K562 (cell line): ENCODE measurements around the gene CLEC12A. TPM values are rescaled to one million over a fixed set of nuclear protein-coding genes. Genes with fewer than 3 reads are reported as not detected.

ENCODE experiments used
- ATAC-seq: fragments of 200-7000 bp; cut with Tn5 transposase; 3 replicates; pipeline ENCODE4 v1.9.1; 2020; ENCODE audit warnings: moderate library complexity
- BruUV-seq: library from RNA; stranded (reverse); fragments of 400-500 nt; replicated peaks from 2 replicates; lab custom pipeline; 2021; lab: Mats Ljungman, UMichigan
- CTCF ChIA-PET: fragments of 300-600 bp; formaldehyde crosslinking; extraction: SDS; loops from one replicate; lab custom pipeline; 2021; ENCODE audit warnings: low intra/inter-chr PET ratio; lab: Yijun Ruan, JAX
- POLR2A ChIA-PET: fragments of 300-600, 350-650 bp; sonication (Branson Sonifier 250); formaldehyde crosslinking; extraction: SDS; loops from one replicate; lab custom pipeline; 2021; ENCODE audit warnings: antibody characterized with exemption, inconsistent platforms; lab: Yijun Ruan, JAX
- DNase-seq, 4 experiments: peaks; one replicate each; pipeline versions ENCODE4 v3.0.0 to v3.0.0-alpha.2; 2011 to 2018; ENCODE audit warnings: low spot score in 3 of 4, mixed read lengths in 3 of 4; ENCODE audit errors: extremely low read depth in 1 of 4
- FAIRE-seq: peaks from 2 replicates; lab custom pipeline; 2011; peaks lifted over from hg19 to GRCh38; lab: Jason Lieb, UNC
- H2AFZ ChIP-seq: 2 replicates; pipeline ENCODE4 v1.6.0; 2011; ENCODE audit warnings: low read depth, low read length, control low read depth, inconsistent platforms
- H3K27ac ChIP-seq: fragments of 200-600 bp; 3 replicates; pipeline ENCODE4 v1.8.0; 2011; ENCODE audit warnings: low read depth, mild to moderate bottlenecking, control low read depth, inconsistent platforms, low read length, moderate library complexity, mixed read lengths; ENCODE audit errors: extremely low read depth
- H3K27me3 ChIP-seq, 2 experiments: fragments of 300-600 bp in 1 of 2; 2 replicates in 1 of 2; 3 replicates in 1 of 2; pipeline versions ENCODE4 v1.6.0 to v1.8.0; 2011; ENCODE audit warnings: inconsistent platforms in 2 of 2, low read length in 2 of 2, mild to moderate bottlenecking in 1 of 2, mixed read lengths in 1 of 2, moderate library complexity in 1 of 2; ENCODE audit not compliant: control insufficient read depth in 2 of 2, insufficient read depth in 2 of 2
- H3K36me3 ChIP-seq: fragments of 300-600 bp; 3 replicates; pipeline ENCODE4 v1.8.0; 2011; ENCODE audit warnings: mild to moderate bottlenecking, low read length, inconsistent platforms; ENCODE audit not compliant: control insufficient read depth, insufficient read depth
- H3K4me1 ChIP-seq, 2 experiments: fragments of 200-600 bp in 1 of 2; replicated peaks in 1 of 2; 2 replicates in 1 of 2; 3 replicates in 1 of 2; pipeline versions ENCODE4 v1.5.1 to v1.8.0; 2011; ENCODE audit warnings: inconsistent platforms in 2 of 2, low read length in 2 of 2, mild to moderate bottlenecking in 1 of 2, mixed read lengths in 1 of 2, moderate library complexity in 1 of 2; ENCODE audit not compliant: control insufficient read depth in 2 of 2, insufficient read depth in 2 of 2
- H3K4me2 ChIP-seq: 2 replicates; pipeline ENCODE4 v1.6.1; 2011; ENCODE audit warnings: low read length, control low read depth, inconsistent platforms, mixed read lengths; ENCODE audit not compliant: insufficient read depth
- H3K4me3 ChIP-seq: fragments of 200-600 bp; sonication (generic), shearing (Covaris generic); 2 replicates; pipeline ENCODE4 v1.5.1; 2016; ENCODE audit warnings: control low read depth, inconsistent platforms
- H3K79me2 ChIP-seq: fragments of 200-600 bp; 3 replicates; pipeline ENCODE4 v1.8.0; 2011; ENCODE audit warnings: low read length, inconsistent platforms; ENCODE audit not compliant: control insufficient read depth, insufficient read depth
- H3K9ac ChIP-seq, 2 experiments: 2 replicates each; pipeline versions ENCODE4 v1.6.0 to v1.6.1; 2011; ENCODE audit warnings: low read depth in 2 of 2, low read length in 2 of 2, control low read depth in 1 of 2, inconsistent platforms in 1 of 2, mild to moderate bottlenecking in 1 of 2, mixed read lengths in 1 of 2; ENCODE audit not compliant: insufficient read depth in 1 of 2
- H3K9me1 ChIP-seq: one replicate; pipeline ENCODE4 v1.6.0; 2011; ENCODE audit warnings: inconsistent platforms, mild to moderate bottlenecking, low read length, moderate library complexity; ENCODE audit not compliant: control insufficient read depth, insufficient read depth
- H3K9me3 ChIP-seq: replicated peaks from 2 replicates; pipeline ENCODE4 v1.5.1; 2011; ENCODE audit warnings: low read depth, low read length, inconsistent platforms; ENCODE audit not compliant: control insufficient read depth, insufficient read depth
- H4K20me1 ChIP-seq: replicated peaks from 2 replicates; pipeline ENCODE4 v1.6.1; 2011; ENCODE audit warnings: low read length, inconsistent platforms, mixed read lengths; ENCODE audit not compliant: control insufficient read depth, insufficient read depth
- EP400 ChIP-seq: fragments of 450-650 bp; IDR thresholded peaks from 2 replicates; pipeline ENCODE4 v1.6.1; 2017; ENCODE audit warnings: antibody characterized with exemption, mild to moderate bottlenecking, moderate library complexity
- FOXM1 ChIP-seq, 2 experiments: fragments of 450-650 bp in 1 of 2; sonication (generic) in 1 of 2; formaldehyde crosslinking in 1 of 2; IDR thresholded peaks; 2 replicates each; pipeline versions ENCODE4 v1.6.1 to v1.9.0; 2017 to 2022; ENCODE audit warnings: low read depth in 2 of 2, mild to moderate bottlenecking in 2 of 2, missing genetic modification reagents in 1 of 2, moderate library complexity in 1 of 2
- HDAC8 ChIP-seq: fragments of 450-650 bp; IDR thresholded peaks from 2 replicates; pipeline ENCODE4 v1.6.1; 2016; ENCODE audit warnings: mild to moderate bottlenecking, missing genetic modification characterization, moderate library complexity, missing compliant biosample characterization
- JUND ChIP-seq, 2 experiments: IDR thresholded peaks; 2 replicates in 1 of 2; 3 replicates in 1 of 2; pipeline ENCODE4 v1.6.1; 2011; ENCODE audit warnings: borderline replicate concordance in 2 of 2, low read depth in 2 of 2, low read length in 2 of 2, improper control_type of control experiment in 1 of 2, missing biosample characterization in 1 of 2, missing genetic modification characterization in 1 of 2, missing genetic modification reagents in 1 of 2
- LCOR ChIP-seq: sonication (generic); formaldehyde crosslinking; IDR thresholded peaks from 2 replicates; pipeline ENCODE4 v1.8.0; 2022; ENCODE audit warnings: mild to moderate bottlenecking, missing genetic modification reagents
- PHF20 ChIP-seq: fragments of 450-650 bp; IDR thresholded peaks from 2 replicates; pipeline ENCODE4 v1.6.1; 2018; ENCODE audit not compliant: partially characterized antibody
- PHTF2 ChIP-seq: fragments of 250-450 bp; sonication (Bioruptor Pico); IDR thresholded peaks from 2 replicates; pipeline ENCODE4 v1.5.0; 2021; ENCODE audit warnings: mild to moderate bottlenecking
- PURB ChIP-seq: sonication (generic); formaldehyde crosslinking; IDR thresholded peaks from 2 replicates; pipeline ENCODE4 v1.9.0; 2021; ENCODE audit warnings: low read depth, mild to moderate bottlenecking, missing genetic modification reagents
- TRIM24 ChIP-seq, 2 experiments: fragments of 450-650 bp; IDR thresholded peaks; 2 replicates each; pipeline ENCODE4 v1.6.1; 2016
- ZNF12 ChIP-seq: sonication (generic); formaldehyde crosslinking; IDR thresholded peaks from 2 replicates; pipeline ENCODE4 v1.4.0; 2020; ENCODE audit warnings: mild to moderate bottlenecking, missing genetic modification reagents
- WGBS: fragments of 100-300 bp; shearing (Covaris generic); methylation state at CpG from one replicate; pipeline ENCODE4 v1.1.6; 2016; ENCODE audit warnings: low coverage, mixed read lengths; ENCODE audit not compliant: insufficient coverage; ENCODE audit errors: missing lambda C conversion rate; 5-methylcytosine and 5-hydroxymethylcytosine counted together
- in situ Hi-C: fragments of 300-500 bp; cut with MboI; formaldehyde crosslinking; loops from 4 replicates; pipeline ENCODE4 v1.15.0; 2018; ENCODE audit warnings: inconsistent platforms, mixed read lengths
- intact Hi-C: fragments of 100-400 bp; cut with micrococcal nuclease; formaldehyde crosslinking; loops from 2 replicates; pipeline ENCODE4 v1.14.2; 2022
- polyA plus RNA-seq, 8 experiments: library from polyadenylated mRNA; depleted of rRNA in 4 of 8; stranded (reverse) in 5 of 8; unstranded in 3 of 8; fragments of >200 nt; fragmentation: Nextera tagmentation in 2 of 8; fragmentation: Illumina TruSeq in 1 of 8; extraction: Ambion mirVana in 2 of 8; extraction: Trizol in 1 of 8; gene quantifications; 2 replicates each; pipeline versions ENCODE4 v1.2.1 to v1.2.3, GENCODE V29; 2011 to 2014; ENCODE audit warnings: inconsistent platforms in 1 of 8, missing spikeins in 1 of 8
- total RNA-seq, 7 experiments: library from RNA; depleted of rRNA in 6 of 7; stranded (reverse); fragments of >200 nt in 6 of 7; fragmentation: Illumina TruSeq in 2 of 7; extraction: Trizol in 2 of 7; gene quantifications; 2 replicates each; pipeline versions ENCODE4 v1.2.1 to v1.2.3, GENCODE V29; 2011 to 2021; ENCODE audit warnings: low replicate concordance in 1 of 7

CLEC12A gene
- total and polyA plus RNA-seq, 9 of the 15 experiments (the other 6 are each of a cell fraction or from before 2014, with no cell fraction given) = not detected

- DNase-seq (no peak), FAIRE-seq (no peak), ATAC-seq (no peak)
- H3K4me3 ChIP-seq = no peak overlapping the region
- no peaks in the 10 kb centered on the region for H3K79me2 ChIP-seq
- ChIA-PET POLR2A (no interaction called here), CTCF (interaction anchor here (1.9 kb wide), 1 partner anchor 175 kb away, joined by 5 read pairs; no protein-coding TSS in a partner anchor)
- H3K36me3 ChIP-seq = no peaks in the 10 kb centered on the region
- in situ Hi-C loops = loop anchor here (10.0 kb wide), 1 partner anchor 182 kb away; no protein-coding TSS in a partner anchor
- TF ChIP-seq PURB (CRISPR knock-in tag) (no peak), TRIM24 (IDR thresholded peaks at IDR 0.05) (no peak), JUND (IDR thresholded peaks at IDR 0.05; ENCODE audit: borderline replicate concordance, low read depth, low read length) (no peak), JUND (tag; IDR thresholded peaks at IDR 0.05; ENCODE audit: borderline replicate concordance, low read depth, low read length) (no peak)
- H3K4me2 ChIP-seq = no peak overlapping the region
- H3K27me3 ChIP-seq = no peaks in the 10 kb centered on the region
- H3K9me1 ChIP-seq = no peaks in the 10 kb centered on the region
- H3K9me3 ChIP-seq = no peaks in the 10 kb centered on the region
- H2AFZ ChIP-seq = no peak overlapping the region
- intact Hi-C loops = loop anchor here (5.0 kb wide), 1 partner anchor 175 kb away; no protein-coding TSS in a partner anchor
- no peak overlapping the region for H3K27ac ChIP-seq
- H3K4me1 ChIP-seq = no peaks in the 10 kb centered on the region
- BruUV-seq = no TSS peak
- H3K9ac ChIP-seq = no peak overlapping the region
- WGBS = 13% methylated on average over 3 of the region's 3 CpGs
- no peaks in the 10 kb centered on the region for H4K20me1 ChIP-seq
Observed at GRCh38 chr12:9926876-9927275, 44.3 kb upstream of the CLEC12A start.

GRCh38 chr12:9928607-9929006 is 42.6 kb upstream of the CLEC12A start:
- Histone ChIP-seq H2AFZ (no peak overlapping the region), H3K27ac (no peak overlapping the region), H3K27me3 (no peaks in the 10 kb centered on the region), H3K4me3 (no peak overlapping the region), H3K79me2 (no peaks in the 10 kb centered on the region)
- no peak for DNase-seq
- FAIRE-seq = no peak
- in situ Hi-C loops = loop anchor here (10.0 kb wide), 1 partner anchor 184 kb away; no protein-coding TSS in a partner anchor
- intact Hi-C loops = loop anchor here (5.0 kb wide), 1 partner anchor 176 kb away; no protein-coding TSS in a partner anchor
- POLR2A ChIA-PET = no interaction called here
- WGBS = 8% methylated on average over 3 of the region's 3 CpGs
- TF ChIP-seq ZNF12 (CRISPR knock-in tag) = no peak
- TF ChIP-seq FOXM1 (IDR thresholded peaks at IDR 0.05; ENCODE audit: low read depth) = no peak
- TF ChIP-seq FOXM1 (CRISPR knock-in tag; IDR thresholded peaks at IDR 0.05; ENCODE audit: low read depth) = no peak
- no peak for TF ChIP-seq LCOR
- TF ChIP-seq HDAC8 (tag) = no peak
- TF ChIP-seq PHTF2 = no peak
- no peak for TF ChIP-seq PHF20
- no peak for TF ChIP-seq EP400
- TF ChIP-seq, all 486 proteins: peak for 0
- CTCF ChIA-PET = no interaction called here
- ATAC-seq = no peak
- Histone ChIP-seq H3K4me2 (no peak overlapping the region), H3K9me1 (no peaks in the 10 kb centered on the region), H3K9ac (no peak overlapping the region), H3K9me3 (no peaks in the 10 kb centered on the region), H3K4me1 (no peaks in the 10 kb centered on the region), H3K36me3 (no peaks in the 10 kb centered on the region), H4K20me1 (no peaks in the 10 kb centered on the region)
- BruUV-seq = no TSS peak
